ENCODE data around the gene KRTDAP.
A peak's percentile ranks its signal among the peaks of the same experiment; 100 is the strongest.

The KRTDAP gene

GRCh38 chr19:35510626-35510964 lies 20.3 kb upstream of the KRTDAP start:
- no peak for TF ChIP-seq REST (IDR thresholded peaks at IDR 0.05; ENCODE audit: low read depth)
- TF ChIP-seq ZBTB7A (IDR thresholded peaks at IDR 0.05; ENCODE audit: low read depth): no peak
- no peak for TF ChIP-seq YY1 (IDR thresholded peaks at IDR 0.05; ENCODE audit: low read depth)
- TF ChIP-seq RAD21 (IDR thresholded peaks at IDR 0.05; ENCODE audit: low read depth): no peak

- TF ChIP-seq TEAD4 (IDR thresholded peaks at IDR 0.05) (peak; percentile 96), NFIC (IDR thresholded peaks at IDR 0.05) (no peak), REST (IDR thresholded peaks at IDR 0.05; ENCODE audit: low read depth) (no peak), TAF1 (IDR thresholded peaks at IDR 0.05; ENCODE audit: low read depth) (peak; percentile 47; the same call in 1 of the 2 replicates), ZBTB7A (IDR thresholded peaks at IDR 0.05; ENCODE audit: low read depth) (peak; percentile 95), CEBPB (IDR thresholded peaks at IDR 0.05) (no peak), EGR1 (IDR thresholded peaks at IDR 0.05) (0 out of 2 replicates have a peak, but pooled peaks have one; percentile 50), FOXM1 (IDR thresholded peaks at IDR 0.05; ENCODE audit: borderline replicate concordance, low read depth) (no peak), TCF12 (IDR thresholded peaks at IDR 0.05; ENCODE audit: low read depth) (0 out of 2 replicates have a peak, but pooled peaks have one; percentile 41), MAX (IDR thresholded peaks at IDR 0.05) (peak; percentile 50), YY1 (IDR thresholded peaks at IDR 0.05; ENCODE audit: low read depth) (peak; percentile 30; the same call in 1 of the 2 replicates), RAD21 (IDR thresholded peaks at IDR 0.05; ENCODE audit: low read depth) (peak; percentile 67)
Measured at GRCh38 chr19:35509861-35510625, 19.8 kb upstream of the KRTDAP start.

GRCh38 chr19:35509018-35509652 lies 18.9 kb upstream of the KRTDAP start:
- TF ChIP-seq EGR1 (IDR thresholded peaks at IDR 0.05) (no peak), USF1 (IDR thresholded peaks at IDR 0.05) (peak; percentile 7; the same call in 1 of the 2 replicates)

GRCh38 chr19:35508129-35508528 lies 17.9 kb upstream of the KRTDAP start:
- TF ChIP-seq EP300 (IDR thresholded peaks at IDR 0.05; ENCODE audit: borderline replicate concordance) (no peak), TEAD4 (IDR thresholded peaks at IDR 0.05) (no peak), REST (IDR thresholded peaks at IDR 0.05; ENCODE audit: low read depth) (no peak), TAF1 (IDR thresholded peaks at IDR 0.05; ENCODE audit: low read depth) (no peak), ZBTB7A (IDR thresholded peaks at IDR 0.05; ENCODE audit: low read depth) (no peak), MAX (IDR thresholded peaks at IDR 0.05) (no peak), YY1 (IDR thresholded peaks at IDR 0.05; ENCODE audit: low read depth) (no peak), USF1 (IDR thresholded peaks at IDR 0.05) (no peak), RAD21 (IDR thresholded peaks at IDR 0.05; ENCODE audit: low read depth) (no peak), EGR1 (IDR thresholded peaks at IDR 0.05) (no peak), CREB1 (IDR thresholded peaks at IDR 0.05; ENCODE audit: low read depth) (no peak), TCF12 (IDR thresholded peaks at IDR 0.05; ENCODE audit: low read depth) (no peak), FOXM1 (IDR thresholded peaks at IDR 0.05; ENCODE audit: borderline replicate concordance, low read depth) (no peak), CEBPB (IDR thresholded peaks at IDR 0.05) (no peak), NFIC (IDR thresholded peaks at IDR 0.05) (no peak)
